A172 (cell line): Measurements from ENCODE around the gene CORO6. TPM values are rescaled to one million over a fixed set of nuclear protein-coding genes. Genes with fewer than 3 reads are reported as not detected.
A peak's percentile ranks its signal among the peaks of the same experiment; 100 is the strongest.

ENCODE experiments used
- DNase-seq: peaks from one replicate; pipeline ENCODE4 v3.0.0-alpha.2; 2015; ENCODE audit warnings: low spot score
- total RNA-seq: library from RNA; depleted of rRNA; stranded (reverse); fragments of >200 nt; shearing (Covaris generic); gene quantifications from 2 replicates; pipeline ENCODE4 v1.2.3, GENCODE V29; 2014

The CORO6 gene
- total RNA-seq, 1 experiment from 2014 or later = 14.8 TPM

- DNase-seq = no peak
These were observed 45.7 kb downstream of the CORO6 start for GRCh38 chr17:29577001-29577370.

GRCh38 chr17:29576214-29577000, 46.3 kb downstream of the CORO6 start:
- DNase-seq = no peak

DNA sequence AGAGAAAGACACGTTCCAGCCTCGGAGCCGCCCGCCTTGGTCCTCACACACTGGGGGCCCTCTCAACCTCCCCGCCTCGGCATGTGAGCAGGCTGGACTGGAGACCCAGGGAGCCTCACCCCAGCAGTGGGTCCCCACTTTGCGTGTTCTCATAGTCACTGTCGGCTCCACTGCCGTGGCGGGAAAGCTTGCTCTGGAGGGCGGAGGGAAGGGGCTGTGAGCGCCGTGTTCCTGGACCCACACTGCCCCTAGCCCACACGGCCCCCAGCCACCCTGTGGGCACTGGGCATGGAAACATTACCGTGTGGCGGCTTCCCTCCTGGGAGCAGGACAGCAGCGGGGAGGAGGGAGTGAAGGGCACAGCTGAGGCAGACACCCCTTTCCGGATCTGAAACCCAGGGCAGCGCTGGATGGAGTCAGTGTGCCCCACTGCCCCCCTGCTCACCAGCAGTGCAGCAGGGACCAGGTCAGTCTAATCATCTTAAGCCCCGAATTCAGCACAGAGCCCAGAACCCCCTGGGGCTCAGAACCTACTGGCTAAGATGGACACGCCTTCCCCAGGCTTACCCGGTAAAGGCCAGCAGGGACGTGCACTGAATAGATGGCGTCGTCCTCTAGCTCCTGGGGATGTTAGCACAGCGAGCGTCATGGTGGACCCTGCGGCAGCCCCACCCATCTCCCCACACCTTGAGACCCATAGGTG, 47.0 kb downstream of the CORO6 start:
- DNase-seq = no peak

- DNase-seq = no peak
These were observed 47.8 kb downstream of the CORO6 start for GRCh38 chr17:29574732-29575510.

GRCh38 chr17:29573871-29574731, 48.6 kb downstream of the CORO6 start:
- no peak for DNase-seq

DNA sequence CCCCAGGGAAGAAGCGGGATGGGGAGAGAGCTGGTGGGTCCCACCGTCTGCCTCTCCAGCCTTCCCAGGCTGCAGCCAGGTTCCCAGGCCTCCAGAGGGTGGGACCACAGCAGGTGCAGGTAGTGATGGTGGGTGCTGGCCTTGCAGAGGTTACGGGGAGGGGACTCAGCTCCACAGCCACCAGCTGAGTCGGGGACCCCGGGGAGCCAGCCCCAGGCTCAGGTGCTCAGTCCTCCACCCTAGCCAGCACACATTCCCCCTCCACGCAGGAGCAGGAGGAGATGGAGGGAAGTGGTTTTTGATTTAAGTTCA, 49.2 kb downstream of the CORO6 start:
- DNase-seq = no peak

DNA sequence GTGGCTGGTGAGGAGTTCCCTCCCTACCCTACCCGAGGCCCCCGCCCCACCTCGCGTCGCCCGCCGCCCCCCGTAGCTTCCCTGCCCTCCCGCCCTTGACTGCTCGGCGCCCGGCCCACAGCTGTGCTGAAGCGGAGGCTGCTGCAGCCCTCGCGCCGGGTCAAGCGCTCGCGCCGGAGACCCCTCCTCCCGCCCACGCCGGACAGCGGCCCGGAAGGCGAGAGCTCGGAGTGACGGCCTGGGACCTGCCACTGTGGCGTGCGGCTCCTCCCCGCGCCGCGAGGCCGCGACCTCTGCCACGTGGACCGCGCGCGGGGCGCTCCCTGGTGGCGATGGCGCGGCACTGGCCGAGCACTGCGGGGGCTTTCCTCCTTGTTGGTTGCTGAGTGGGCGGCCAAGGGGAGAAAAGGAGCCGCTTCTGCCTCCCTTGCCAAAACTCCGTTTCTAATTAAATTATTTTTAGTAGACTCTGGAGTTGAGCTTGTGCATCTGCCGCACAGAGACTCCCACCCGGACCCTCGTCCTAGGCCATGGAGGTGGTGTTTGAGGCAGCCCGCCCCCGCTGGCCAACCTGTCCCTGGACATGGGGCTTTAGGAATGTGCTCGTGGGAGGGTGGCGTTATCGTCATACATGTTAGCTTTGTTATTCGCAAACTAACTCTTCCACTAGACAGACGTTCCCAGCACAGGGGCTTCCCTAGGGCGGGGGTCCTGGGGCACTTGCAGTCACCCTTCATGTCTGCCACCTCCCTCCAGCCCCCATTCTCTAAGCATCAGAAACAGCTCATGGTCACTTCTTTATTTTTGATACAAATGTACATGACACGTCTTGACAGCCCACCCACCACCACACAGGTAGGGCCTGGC, 49.8 kb downstream of the CORO6 start:
- DNase-seq = no peak

DNA sequence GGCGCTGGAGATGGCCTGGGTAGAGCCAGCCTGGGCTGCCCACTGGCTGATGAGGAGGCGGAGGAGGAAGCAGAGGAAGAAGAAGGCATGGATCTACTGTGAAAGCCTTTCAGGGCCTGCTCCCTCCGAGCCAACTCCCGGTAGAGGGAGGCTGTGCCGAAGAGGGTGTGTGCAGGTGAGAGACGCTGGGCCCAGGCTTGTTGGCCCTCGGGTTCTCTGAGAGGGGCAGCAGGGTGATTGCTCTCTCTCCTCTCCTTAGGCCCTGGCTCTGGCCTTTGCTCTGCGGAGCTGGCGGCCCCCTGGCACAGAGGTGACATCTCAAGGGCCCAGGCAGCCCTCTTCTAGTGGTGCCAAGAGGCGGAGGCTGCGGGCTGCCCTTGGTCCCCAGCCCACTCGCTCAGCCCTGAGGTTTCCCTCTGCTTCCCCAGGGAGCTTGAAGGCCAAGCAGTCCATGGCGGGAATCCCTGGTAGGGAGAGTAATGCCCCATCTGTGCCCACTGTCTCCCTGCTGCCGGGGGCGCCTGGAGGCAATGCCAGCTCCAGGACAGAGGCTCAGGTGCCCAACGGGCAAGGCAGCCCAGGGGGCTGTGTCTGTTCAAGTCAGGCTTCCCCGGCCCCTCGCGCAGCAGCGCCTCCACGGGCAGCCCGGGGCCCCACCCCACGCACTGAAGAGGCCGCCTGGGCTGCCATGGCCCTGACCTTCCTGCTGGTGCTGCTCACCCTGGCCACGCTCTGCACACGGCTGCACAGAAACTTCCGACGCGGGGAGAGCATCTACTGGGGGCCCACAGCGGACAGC, 50.6 kb downstream of the CORO6 start:
- DNase-seq = no peak

DNA sequence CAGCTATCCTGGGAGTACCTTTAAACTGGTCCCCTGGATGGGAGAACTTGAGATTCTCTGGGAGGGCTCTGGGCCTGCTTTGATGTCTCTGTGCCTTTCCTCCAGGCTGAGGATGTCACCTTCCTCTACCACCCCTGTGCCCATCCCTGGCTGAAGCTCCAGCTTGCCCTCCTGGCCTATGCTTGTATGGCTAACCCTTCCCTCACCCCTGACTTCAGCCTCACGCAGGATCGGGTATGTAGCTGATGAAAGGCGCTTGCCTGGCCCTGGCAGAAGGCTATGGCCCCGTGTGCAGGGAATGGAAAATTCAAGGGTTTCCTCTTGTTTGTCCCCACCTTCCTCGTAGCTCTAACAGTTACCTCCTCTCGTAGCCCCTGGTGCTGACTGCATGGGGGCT, 51.2 kb downstream of the CORO6 start:
- no peak for DNase-seq

GRCh38 chr17:29570521-29570920, 52.2 kb downstream of the CORO6 start:
- DNase-seq = no peak

DNA sequence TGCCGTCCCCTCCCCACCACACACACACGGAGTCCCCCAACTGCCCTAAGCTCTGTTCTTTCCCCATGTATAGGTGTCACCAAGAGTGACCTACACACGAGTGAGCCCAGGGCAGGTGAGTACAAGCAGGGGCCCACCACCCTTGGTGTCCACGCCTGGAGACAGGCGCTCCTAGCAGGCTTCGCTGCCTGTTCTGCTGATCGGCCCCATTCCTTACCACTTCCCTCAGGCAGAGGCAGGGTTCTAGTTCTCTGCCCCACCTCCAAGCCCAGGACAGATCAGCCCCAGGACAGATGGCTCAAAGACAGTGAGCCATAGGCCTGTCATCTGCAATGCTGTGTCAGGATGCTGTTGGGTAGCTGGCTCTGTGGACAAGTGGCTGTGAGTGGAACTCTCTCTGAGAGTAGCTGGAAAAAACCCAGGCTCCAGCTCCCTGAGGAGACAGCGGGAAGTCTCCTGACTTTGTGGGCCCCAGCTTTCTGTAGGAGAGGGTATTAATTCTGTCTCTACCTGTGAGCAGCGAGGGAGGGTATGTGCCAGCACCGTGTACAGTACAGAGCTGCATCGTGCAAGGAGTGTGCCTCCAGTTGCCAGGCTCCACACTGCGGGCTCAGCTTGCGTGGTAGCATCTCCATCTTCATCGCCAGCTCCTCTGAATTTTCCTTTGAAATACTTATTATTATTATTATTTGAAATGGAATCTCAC, 53.3 kb downstream of the CORO6 start:
- no peak for DNase-seq

- DNase-seq = peak; percentile 61
These were observed 54.1 kb downstream of the CORO6 start, which contains the start of gene TP53I13 for GRCh38 chr17:29568331-29569244. Gene TP53I13 (plus strand): TSS chr17:29568701. CDS start chr17:29568759, 58 bp downstream.

DNA sequence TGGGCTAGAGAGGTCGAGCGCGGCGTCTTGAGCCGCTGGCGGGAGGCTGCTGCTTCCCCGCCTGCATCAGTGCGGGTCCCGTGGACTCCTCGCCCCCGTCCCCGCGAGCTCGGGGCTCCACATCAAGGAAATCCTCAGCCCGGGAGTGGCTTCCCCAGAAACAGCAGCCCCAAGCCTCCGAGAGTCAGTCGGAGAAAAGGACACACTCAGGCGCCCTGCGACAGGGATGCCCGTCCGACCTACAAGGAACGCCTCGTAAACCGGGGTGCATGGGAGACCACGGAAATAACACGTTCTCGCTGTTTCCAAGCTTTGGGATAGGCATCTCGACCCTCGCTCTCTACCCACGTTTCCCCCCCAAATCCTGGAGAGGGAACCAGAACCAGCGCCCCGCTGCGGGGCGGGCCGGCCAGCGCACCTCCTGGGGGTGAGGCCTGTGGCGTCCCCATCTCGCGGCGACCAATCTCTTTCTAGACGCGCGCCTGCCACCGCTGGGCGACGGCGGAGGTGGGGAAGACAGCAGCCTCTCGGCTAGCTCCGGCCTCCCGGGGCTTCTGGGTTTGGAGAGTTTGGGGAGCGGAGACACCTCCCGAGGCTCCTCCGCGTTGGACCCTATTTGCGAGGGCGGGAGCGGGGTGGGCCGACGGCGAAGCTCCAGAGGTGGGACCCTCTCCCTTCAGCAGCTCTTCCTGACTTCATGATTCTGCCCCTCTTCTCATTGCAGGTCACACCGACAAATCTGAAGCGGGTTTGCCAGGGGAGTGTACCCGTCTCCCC, 55.0 kb downstream of the CORO6 start:
- peak; percentile 30 for DNase-seq

GRCh38 chr17:29567304-29567553, 55.5 kb downstream of the CORO6 start:
- no peak for DNase-seq

- DNase-seq = peak; percentile 29
These were observed 56.0 kb downstream of the CORO6 start, which contains the start of gene ABHD15 for GRCh38 chr17:29566473-29567303. Gene ABHD15 (minus strand): TSS chr17:29567037. CDS start chr17:29566966, 71 bp downstream.

DNA sequence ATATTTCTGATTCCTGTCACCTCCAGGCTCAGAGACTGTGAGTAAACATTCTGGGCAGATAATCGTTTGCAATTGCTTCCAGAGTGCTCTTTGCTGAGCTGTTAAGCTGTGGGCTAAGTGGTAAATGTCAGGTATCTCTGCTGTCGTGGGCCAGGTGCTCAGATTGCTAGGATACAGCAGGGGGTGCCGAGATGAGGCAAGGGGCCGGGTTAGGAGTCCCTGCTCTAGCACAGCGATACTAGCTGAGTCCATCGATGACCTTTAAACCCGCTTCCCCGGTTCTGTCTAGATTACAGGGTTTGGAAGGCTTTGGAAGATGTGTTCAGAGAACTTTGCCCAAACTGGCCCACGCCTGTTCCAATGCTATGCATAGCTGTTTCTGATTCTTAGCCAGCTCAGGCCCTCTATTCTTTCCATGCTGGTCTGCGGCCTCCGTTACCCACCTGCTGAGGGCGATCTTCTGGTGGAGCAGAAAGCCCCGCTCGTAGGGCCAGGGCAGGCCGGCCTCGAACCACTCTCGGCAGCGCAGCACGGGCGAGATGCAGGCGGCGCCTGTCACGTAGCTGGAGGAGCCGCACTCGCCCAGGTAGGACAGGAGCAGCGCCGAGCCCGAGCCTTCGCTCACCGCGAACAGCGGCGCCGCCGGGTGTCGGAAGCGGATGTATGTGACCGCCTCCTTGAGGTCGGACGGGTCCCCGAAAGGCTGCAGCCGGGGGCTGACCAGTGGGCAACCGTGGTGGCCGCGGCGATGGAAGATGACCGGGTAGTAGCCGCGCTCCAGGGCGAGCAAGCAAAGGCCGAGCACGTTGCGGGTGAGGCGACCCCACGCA, 56.9 kb downstream of the CORO6 start:
- no peak for DNase-seq
